NCI-H82 (cell line): ENCODE measurements around the gene TMEM139.
"Not testable (repeated sequence)": the region's sequence is repeated elsewhere in the genome, so short reads cannot be mapped to it uniquely, and the experiment has no call there.

Experiments
- DNase-seq: peaks from one replicate; lab custom pipeline; 2025; lab: John Stamatoyannopoulos, UW

TMEM139 gene

DNA sequence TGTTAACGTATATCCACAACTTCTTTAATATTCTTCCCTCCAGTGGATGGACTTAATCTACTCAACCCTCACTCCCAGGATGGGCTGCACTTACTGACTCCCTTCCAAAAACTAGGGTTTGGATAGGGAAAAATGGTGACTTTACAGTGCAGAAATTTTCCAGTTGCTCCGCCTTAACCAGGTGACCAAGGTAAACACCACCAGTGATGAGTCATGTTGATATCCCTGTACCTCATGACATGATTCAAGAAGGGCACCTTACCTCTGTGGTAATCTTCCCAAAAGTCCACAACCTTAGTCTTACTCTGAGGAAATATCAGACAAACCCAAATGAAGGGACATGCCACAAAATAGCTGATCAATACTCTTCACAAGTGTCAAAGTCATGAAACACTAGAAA is 25.0 kb upstream of the TMEM139 start:
- DNase-seq = no peak

DNA sequence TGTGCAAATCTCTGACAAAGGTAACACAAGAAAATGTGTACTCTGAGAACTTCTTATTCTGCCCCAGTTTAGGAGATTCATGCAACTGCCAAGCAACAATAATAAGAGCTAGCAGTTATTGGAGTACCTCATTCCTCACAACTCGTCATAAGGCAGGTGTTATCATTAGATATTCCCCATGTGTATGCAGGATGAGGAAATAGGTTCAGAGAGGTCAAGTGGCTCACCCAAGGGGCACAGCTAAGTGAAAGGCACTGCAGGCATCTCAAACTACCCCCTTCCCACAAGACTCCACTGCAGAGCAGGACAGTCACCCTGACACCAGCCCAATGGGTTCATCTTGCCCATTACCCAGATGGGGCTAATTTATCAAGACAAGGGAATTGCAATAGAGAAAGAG is 22.9 kb upstream of the TMEM139 start:
- DNase-seq = no peak

DNA sequence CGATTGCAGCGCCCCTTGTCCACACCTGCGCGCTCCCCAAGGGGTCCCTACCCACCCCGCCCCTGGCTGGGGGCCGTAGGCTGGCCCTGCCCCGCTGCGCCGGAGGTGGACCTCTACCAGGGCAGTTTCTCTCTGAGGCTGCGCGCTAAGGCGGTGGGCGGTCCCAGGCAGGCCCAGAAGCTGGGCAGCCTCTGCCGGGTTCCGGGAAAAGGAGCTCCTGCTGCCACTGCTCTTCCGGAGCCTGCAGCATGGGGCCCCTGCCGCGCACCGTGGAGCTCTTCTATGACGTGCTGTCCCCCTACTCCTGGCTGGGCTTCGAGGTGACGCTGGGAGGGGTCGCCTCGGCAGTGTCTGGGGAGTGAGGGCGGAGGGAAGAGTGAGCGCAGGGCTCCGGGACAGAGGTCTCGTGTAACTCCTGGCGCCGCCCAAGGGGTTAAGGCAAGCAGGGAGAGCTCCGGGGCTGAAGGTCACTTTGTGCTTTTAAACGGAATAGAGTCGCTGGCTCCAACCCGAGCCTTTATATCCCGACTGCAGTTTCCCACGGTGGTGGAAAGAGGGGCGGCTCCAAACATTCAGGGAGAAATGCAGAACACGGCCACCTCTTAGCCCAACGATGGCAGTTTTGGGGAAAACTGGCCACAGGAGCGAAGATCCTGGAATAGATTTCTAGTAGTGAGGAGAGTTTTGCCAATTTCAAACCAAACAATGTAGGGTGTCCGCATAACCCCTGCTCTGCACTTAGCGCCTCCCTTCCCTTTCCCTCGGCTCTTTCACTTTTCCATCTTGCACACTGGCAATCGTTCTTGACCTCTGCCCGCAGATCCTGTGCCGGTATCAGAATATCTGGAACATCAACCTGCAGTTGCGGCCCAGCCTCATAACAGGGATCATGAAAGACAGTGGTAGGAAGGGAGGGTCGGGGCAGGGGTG is 21.2 kb upstream of the TMEM139 start, which contains the start of gene GSTK1:
Gene GSTK1, plus strand, starts transcription at position 176 of the 930 bp plus-strand sequence. Its CDS starts 73 bp downstream, at position 249.
- peak; percentile 75 for DNase-seq

DNA sequence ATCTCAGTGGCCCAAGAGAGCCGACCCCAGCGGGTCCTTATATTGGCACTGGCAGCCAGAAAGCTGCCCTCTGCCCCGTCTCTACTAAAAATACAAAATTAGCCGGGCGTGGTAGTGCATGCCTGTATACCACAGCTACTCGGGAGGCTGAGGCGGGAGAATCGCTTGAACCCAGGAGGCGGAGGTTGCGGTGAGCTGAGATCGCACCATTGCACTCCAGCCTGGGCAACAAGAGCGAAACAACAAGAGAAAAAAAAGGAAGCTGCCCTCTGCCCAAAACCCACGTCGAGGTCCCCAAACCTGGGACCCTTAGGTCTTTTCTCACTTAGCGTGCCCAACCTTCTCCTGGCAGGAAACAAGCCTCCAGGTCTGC is 20.6 kb upstream of the TMEM139 start:
- DNase-seq = not testable (repeated sequence)

DNA sequence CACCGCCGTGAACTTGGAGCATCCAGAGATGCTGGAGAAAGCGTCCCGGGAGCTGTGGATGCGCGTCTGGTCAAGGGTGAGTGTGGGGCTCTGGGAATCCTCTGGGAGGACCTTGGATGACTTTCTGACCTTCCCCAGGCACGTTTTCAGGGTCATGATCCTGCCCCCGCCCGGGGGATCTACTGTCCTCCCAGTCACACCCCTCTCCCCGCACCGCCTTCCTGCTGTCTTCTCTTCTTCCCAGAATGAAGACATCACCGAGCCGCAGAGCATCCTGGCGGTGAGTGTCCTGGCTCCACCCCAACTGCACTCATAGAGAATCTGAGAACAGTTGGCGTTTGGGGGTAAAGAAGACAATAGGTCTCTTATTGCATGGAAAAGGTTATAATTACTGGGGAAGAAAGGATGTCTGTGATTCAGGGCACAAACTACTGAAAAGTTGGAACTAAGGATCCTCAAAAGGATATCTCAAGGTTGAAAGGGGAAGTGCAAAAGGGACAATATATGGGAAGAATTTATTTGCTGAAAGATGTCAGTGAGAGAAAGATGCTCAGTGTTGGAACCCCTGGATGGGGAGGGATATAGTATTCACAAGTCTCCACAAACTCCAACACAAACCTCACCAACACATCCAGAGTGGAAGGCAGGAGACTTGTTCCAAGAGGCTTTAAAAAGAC is 19.6 kb upstream of the TMEM139 start:
- no peak for DNase-seq

DNA sequence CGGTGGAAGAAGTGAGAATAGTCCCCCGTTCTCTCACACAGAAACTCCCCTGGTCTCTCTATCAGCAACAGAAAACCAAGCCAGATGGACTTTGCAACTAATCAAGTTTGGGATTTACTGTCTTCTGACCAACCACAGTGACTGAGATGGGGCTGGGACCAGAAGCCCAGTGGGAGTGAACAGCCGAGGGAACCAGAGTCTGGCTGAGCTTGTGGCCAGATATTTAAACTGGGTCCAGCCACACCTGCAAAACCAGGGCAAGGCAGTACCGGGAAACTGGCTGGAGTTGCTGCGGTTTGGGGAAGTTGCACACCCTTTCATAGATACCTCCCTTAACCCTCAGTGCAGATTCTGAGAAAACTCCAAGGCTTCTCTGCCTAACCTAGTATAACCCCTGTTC is 15.5 kb upstream of the TMEM139 start:
- peak; percentile 71 for DNase-seq

DNA sequence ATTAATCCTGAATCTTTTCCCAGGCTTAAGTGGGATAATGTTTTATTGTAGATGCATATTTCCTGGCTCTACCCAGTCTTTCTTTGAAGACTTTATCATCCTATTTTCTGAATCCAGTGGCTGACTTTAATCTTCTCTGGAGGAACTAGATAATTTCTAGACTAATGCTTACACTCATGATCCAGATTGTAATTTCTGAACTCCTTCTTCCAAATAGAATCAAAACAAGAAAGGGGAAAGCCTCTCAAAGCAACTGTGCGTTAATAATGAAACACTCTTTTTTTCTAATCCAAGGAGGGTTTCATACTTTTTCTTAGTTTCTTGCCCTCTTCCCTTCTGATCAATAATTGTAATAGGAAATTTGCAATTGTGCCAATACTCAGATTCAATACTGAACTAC is 13.5 kb upstream of the TMEM139 start:
- no peak for DNase-seq

DNA sequence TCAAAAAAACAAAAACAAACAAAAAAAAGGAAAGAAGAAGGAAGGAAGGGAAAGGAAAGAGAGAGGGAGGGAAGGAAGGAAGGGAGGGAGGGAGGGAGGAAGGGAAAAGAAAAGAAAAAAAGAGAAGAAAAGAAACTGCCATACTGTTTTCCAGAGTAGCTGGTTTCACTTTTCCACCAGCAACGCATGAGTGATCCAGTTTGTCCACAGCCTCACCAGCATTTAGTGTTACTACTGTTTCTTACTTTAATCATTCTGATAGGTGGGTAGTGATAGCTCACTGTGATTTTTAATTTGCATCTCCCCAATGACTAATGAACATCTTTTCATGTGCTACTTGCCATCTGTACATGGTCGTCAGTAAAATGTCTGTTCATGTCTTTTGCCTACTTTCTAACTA is 11.9 kb upstream of the TMEM139 start:
- no peak for DNase-seq

DNA sequence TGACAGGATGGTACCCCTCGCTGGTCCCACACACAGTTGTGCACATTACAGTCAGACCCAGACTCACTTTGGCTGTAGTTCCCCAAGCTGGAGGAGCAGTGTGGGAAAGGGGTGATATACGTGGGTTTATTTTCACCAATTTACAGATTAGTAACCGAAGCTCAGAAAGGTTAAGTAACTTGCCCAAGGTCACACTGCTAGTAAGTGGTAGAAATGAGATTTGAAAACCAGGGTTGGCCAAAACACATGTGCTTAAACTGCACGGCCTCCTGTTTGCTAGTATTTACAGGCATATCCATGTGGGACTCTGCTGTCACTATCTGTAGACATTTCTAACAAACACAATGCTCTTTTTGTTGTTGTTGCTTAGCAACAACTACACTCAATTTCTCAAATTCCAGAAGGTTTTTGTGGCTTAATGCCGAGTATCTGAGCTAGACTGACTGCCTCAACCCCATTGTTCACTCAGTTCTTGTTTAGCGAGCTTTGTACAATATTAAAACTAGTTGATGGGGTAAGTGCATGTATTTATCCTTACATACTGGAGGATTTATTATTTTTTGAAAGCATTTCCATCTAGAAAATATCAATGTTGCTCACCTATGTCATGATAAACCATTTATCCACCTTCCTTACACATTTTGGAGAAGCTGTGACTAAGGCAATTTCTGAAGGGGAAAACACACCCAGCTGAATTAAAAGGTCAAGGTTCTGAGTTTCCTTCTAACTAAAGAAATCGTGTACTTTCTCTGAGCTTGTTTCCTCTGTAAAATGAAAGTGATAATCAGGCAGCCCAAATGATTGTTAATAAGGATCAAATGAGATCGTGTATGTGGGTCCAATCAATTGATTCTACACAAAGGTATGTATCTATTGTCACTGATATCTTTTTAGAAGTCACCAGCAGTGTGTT is 5.3 kb upstream of the TMEM139 start:
- DNase-seq = no peak

DNA sequence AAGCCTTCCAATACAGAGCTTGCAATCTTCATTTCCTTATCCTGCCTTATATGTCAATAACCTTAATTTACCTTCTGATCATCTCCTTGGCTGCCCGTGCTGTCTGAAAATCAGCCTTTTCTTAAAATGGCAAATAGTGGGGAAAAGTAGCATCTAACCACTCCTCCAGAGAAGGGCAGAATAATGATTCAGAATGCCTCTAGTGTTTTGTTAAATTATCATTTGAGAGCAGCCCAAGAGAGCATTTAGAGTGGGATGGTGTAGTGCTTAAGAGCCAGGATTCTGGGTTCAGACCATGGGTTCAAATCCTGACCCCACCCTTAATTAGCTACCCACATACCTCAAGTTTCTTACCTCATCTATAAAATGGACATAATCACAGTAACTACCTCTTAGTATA is 4.6 kb upstream of the TMEM139 start:
- DNase-seq = no peak

DNA sequence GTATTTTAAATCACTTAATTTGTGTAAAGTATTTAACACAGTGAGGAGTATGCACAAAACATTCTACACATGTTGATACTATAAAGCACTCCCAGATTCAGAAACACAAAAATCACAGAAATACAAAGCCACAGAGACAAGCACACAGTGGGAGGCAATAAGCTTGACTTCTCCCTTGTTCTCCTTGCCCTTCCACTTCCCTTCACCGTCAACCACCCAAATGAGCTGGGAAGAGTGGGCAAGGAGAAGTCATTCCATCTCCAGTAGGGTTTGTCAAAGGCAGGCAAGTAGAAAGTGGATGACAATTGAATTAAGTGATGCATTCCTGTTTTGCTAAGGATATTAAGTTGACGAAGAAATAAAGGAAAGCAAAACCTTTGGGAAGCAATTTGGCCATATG is 4.2 kb upstream of the TMEM139 start:
- no peak for DNase-seq

DNA sequence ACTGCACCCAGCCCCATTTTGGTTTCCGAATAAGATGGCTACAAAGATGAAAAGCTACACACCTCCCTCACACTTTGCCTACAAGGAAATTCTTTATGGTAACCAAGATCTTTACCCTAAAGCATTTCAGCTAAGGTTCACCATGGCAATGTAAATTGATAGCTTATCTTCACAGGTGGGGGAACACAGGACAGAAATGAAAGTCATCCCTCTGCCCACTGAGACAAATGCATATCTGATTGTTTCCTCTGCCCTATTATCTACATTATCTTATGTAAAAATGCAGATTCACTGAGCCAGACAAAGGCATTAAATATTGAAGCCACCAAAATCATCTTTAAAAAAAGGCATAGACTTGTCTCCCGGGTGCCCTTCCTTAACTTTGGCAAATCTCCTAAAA is 3.2 kb upstream of the TMEM139 start:
- no peak for DNase-seq

DNA sequence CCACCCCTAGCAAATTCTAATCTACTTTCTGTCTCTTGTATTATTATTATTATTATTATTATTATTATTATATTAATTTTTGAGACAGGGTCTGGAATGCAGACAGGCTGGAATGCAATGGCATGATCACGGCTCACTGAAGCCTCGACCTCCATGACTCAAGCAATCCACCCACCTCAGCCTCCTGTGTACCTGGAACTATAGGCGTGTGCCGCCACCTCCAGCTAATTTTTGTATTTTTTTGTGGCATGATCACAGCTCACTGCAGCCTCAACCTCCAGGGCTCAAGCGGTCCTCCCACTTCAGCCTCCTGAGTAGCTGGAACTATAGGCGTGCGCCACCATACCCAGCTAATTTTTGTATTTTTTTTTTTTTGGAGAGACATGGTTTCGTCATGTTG is 2.6 kb upstream of the TMEM139 start:
- no peak for DNase-seq

DNA sequence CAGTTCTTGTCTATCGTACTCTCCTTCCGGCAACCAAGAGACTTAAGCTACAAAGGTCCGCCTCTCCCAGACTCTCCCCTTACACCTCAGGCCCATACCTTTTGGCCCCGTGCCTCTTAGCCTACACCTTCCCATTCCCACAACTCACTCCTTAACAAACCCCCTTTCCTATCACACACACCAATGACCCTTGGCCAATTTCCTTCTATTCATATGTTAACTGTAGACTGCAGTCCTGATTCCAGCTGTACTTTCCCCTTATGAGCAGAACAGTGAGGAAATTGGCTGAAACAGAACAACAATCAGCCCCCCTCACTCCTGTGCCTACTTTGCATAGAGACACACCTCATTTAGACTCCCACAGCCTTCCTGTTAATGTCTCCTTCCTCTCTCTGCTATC is 1.4 kb upstream of the TMEM139 start:
- DNase-seq = no peak

DNA sequence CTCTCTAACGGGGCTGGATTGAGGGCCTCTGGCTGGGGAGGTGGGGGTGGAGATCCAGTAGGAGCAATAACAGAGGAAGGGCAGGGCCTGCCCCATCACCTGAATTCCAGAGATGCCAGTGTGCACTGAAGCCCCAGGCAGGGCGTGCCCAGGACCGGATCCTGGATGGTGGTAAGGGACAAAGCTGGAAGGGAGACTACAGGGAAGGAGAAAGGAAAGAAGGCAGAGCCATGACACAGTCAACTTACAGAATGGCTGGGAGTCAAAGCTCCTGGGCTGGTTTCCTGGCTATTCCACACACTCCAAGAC is 666 bp downstream of the TMEM139 start:
- no peak for DNase-seq

DNA sequence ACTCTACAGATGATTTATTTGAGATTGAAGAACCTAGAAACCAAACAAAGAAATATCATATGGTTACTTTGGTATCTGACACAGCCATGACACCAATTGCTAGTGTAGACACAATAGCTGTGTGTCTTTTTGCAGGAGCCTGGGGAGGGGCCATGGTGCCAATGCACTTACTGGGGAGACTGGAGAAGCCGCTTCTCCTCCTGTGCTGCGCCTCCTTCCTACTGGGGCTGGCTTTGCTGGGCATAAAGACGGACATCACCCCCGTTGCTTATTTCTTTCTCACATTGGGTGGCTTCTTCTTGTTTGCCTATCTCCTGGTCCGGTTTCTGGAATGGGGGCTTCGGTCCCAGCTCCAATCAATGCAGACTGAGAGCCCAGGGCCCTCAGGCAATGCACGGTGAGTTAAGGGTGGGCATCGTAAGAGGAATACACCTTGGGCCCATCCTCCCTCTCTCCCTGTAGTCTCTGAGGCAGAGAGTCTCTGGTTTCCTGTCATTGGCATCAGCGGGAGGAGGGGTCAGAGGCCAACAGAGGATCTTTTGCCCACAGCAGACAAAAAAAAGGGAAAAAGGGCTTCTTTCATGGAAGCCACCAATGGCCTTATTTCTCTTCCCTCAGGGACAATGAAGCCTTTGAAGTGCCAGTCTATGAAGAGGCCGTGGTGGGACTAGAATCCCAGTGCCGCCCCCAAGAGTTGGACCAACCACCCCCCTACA is 1.2 kb downstream of the TMEM139 start:
- no peak for DNase-seq

DNA sequence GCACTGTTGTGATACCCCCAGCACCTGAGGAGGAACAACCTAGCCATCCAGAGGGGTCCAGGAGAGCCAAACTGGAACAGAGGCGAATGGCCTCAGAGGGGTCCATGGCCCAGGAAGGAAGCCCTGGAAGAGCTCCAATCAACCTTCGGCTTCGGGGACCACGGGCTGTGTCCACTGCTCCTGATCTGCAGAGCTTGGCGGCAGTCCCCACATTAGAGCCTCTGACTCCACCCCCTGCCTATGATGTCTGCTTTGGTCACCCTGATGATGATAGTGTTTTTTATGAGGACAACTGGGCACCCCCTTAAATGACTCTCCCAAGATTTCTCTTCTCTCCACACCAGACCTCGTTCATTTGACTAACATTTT is 1.7 kb downstream of the TMEM139 start:
- DNase-seq = no peak

DNA sequence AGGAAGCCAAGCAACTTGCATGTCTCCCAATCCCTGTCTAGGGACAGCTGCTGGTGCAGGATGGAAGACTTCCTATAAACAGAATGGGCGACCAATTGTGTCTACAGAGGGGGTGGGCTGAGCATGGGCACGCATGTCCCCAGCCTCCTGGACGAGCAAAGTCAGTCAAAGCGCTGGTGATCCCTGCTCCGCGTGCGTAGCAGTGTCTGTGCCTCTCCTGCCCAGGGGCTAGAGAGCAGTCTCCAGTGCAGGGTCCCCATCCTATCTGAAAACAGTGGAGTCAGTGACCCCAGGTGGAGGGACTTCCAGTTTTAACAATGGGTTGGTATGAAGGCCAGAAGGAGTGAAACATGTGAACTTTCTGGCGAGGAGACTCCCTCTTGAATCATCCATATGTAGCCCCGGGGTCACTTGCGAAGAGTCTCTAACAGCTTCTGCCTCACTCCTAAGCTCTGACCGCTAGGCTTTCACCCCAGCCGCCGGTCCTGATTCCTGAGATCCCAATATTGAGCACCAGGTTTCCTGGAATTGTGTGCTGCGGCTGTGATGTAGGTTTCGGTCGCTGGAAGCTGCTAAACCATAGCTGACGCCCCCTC is 2.7 kb downstream of the TMEM139 start:
- no peak for DNase-seq

DNA sequence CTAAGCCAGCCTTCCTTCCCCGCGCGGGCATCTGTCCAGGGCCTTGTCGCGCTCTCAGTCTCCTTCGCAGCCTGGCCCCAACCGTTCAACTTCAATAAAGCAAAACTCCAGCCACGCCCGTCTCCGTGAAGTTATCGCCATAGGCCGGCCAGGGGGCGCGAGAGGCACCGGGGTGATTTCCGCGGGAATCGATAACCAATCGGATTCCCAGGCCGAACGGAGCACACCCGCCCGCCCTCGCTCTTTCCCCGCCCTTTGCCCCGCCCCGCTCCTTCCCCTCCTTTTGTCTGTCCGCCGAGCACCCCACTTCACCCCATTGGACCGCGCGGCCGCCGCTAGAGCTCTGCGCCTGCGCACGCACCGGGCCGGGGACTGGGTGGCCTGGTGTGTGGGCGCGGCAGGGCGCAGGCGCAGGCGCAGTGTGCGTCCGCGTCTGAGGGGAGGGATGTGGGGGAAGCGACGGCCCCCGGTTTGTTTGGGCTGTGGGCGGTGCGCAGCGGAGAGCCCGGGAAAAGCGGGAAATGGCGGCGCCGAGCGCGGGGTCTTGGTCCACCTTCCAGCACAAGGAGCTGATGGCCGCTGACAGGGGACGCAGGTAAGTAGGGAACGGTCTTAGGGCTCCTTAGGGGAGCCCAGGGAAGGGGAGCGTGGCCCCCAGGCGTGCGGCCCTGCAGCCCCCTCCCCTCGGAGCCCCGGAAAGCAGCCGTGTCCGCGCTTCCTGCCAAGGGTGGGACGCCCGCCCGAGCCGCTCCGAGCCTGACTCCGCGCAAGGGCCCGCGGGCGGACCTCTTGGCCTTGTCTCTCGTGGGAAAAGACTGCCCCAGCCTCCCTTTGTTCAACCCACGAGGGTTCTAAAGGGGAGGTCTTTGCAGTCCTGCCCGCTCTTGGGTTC is 3.4 kb downstream of the TMEM139 start, which contains the start of gene CASP2:
Gene CASP2, plus strand, starts transcription at position 417 of the 892 bp plus-strand sequence. Its CDS starts 105 bp downstream, at position 522.
- DNase-seq = peak; percentile 95

DNA sequence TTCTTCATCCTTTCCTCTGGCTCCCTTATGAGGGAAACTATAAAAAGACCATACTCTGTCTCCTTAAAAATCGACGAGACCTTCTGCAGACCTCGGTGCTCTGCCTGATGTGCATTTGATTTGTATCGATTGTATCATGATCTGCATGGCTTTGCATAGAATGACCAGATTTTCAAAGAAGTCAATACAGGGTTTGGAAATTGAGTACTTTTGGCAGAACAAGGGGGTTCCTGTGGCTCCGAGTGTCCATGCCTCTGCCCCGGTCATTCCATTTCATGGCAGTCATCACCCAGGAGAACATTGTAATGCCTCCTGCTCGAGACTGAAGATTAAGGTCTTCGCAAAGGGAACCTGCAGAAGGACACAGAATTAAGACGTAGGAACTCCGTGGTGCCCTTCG is 4.1 kb downstream of the TMEM139 start:
- peak; percentile 47 for DNase-seq
